Islet of Langerhans (tissue), 1 donor: ENCODE data around the gene OPRL1.

ENCODE experiments used
- FAIRE-seq: peaks from one replicate; lab custom pipeline; 2011; peaks lifted over from hg19 to GRCh38; lab: Jason Lieb, UNC

Gene OPRL1

GRCh38 chr20:64072498-64073063, 7.3 kb upstream of the OPRL1 start:
- FAIRE-seq, result no peak

GRCh38 chr20:64073476-64074183, 6.3 kb upstream of the OPRL1 start:
- no peak for FAIRE-seq

- FAIRE-seq, result no peak
These were observed 5.6 kb upstream of the OPRL1 start for GRCh38 chr20:64074184-64074789.

- FAIRE-seq, result no peak
These were observed 4.9 kb upstream of the OPRL1 start for GRCh38 chr20:64074963-64075362.

- no peak for FAIRE-seq
These were observed 4.3 kb upstream of the OPRL1 start for GRCh38 chr20:64075556-64075955.

- FAIRE-seq, result no peak
These were observed 3.6 kb upstream of the OPRL1 start for GRCh38 chr20:64076061-64076997.

GRCh38 chr20:64077094-64077493, 2.8 kb upstream of the OPRL1 start:
- no peak for FAIRE-seq

- FAIRE-seq, result no peak
These were observed 2.4 kb upstream of the OPRL1 start for GRCh38 chr20:64077541-64077875.

GRCh38 chr20:64077876-64078551, 1.9 kb upstream of the OPRL1 start:
- no peak for FAIRE-seq

GRCh38 chr20:64078934-64079272, 979 bp upstream of the OPRL1 start:
- no peak for FAIRE-seq

- FAIRE-seq, result no peak
These were observed 439 bp upstream of the OPRL1 start, which contains the start of gene RGS19 for GRCh38 chr20:64079273-64080012. Gene RGS19, minus strand, starts transcription at chr20:64079518. Its CDS starts 2,632 bp downstream, at chr20:64076886.

GRCh38 chr20:64080813-64081623, 1.1 kb downstream of the OPRL1 start:
- FAIRE-seq, result no peak

GRCh38 chr20:64081624-64081964, 1.7 kb downstream of the OPRL1 start:
- FAIRE-seq, result no peak

- no peak for FAIRE-seq
These were observed 2.3 kb downstream of the OPRL1 start for GRCh38 chr20:64082126-64082731.

- FAIRE-seq, result no peak
These were observed 3.0 kb downstream of the OPRL1 start for GRCh38 chr20:64082820-64083377.

- no peak for FAIRE-seq
These were observed 3.5 kb downstream of the OPRL1 start for GRCh38 chr20:64083378-64083803.

- FAIRE-seq, result no peak
These were observed 4.2 kb downstream of the OPRL1 start, which contains the start of gene LKAAEAR1 for GRCh38 chr20:64083804-64084684. Gene LKAAEAR1, minus strand, starts transcription at chr20:64084398. Its CDS starts 179 bp downstream, at chr20:64084219.

GRCh38 chr20:64084685-64085152, 4.8 kb downstream of the OPRL1 start:
- no peak for FAIRE-seq

GRCh38 chr20:64086801-64087200, 6.9 kb downstream of the OPRL1 start:
- no peak for FAIRE-seq
